DND-41 (cell line): ENCODE measurements around the gene NBR1.

Experiments
- EZH2 ChIP-seq: IDR thresholded peaks from 3 replicates; pipeline ENCODE4 v1.6.1; 2012; ENCODE audit warnings: borderline replicate concordance, low read depth, mild to moderate bottlenecking, moderate library complexity, low read length, inconsistent platforms; ENCODE audit not compliant: severe bottlenecking
- TF ChIP-seq, protein P1 (sequence below): IDR thresholded peaks from 2 replicates; pipeline ENCODE4 v1.5.1; 2012; ENCODE audit warnings: borderline replicate concordance, low read length, moderate library complexity, mild to moderate bottlenecking; ENCODE audit not compliant: poor library complexity, severe bottlenecking; ENCODE audit errors: extremely low read depth

DNA sequence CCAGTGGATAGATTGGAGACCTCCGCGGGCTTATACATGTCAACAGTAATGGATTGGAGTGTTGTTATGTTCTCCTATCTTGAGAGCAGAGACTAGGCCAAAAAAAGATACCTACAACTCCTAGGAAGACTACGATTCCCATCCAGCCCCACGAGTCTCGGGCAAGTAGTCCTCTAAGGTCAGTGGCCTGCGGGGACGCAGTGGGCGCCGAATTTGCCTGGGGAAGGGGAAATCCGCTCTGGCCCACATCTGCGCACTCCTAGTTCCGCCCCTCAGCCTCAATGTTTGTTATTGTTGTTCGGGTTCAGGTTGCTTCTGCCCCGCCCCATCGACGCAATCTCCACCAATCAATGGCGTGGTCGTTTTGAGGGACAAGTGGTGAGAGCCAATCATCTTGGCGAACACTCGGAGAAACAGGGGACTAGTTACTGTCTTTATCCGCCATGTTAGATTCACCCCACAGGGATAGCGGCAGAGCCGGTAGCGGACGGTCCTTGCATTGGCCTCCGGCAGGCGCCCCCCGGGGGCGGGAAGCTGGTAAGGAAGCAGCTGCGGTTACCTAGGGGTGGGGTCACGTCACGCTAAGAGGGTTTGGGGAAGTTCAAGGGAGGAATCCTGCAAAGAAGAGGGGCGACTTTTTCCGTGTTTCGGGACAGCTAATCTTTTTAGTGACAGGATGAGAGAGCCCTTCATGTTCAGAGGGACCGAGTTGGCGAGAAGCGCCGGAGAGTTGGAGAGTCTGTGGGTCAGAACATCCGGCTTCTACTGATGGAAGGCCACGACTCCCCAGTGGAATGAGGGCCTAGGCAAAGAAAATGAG lies at the start of gene NBR1:
- TF ChIP-seq, protein P1, sequence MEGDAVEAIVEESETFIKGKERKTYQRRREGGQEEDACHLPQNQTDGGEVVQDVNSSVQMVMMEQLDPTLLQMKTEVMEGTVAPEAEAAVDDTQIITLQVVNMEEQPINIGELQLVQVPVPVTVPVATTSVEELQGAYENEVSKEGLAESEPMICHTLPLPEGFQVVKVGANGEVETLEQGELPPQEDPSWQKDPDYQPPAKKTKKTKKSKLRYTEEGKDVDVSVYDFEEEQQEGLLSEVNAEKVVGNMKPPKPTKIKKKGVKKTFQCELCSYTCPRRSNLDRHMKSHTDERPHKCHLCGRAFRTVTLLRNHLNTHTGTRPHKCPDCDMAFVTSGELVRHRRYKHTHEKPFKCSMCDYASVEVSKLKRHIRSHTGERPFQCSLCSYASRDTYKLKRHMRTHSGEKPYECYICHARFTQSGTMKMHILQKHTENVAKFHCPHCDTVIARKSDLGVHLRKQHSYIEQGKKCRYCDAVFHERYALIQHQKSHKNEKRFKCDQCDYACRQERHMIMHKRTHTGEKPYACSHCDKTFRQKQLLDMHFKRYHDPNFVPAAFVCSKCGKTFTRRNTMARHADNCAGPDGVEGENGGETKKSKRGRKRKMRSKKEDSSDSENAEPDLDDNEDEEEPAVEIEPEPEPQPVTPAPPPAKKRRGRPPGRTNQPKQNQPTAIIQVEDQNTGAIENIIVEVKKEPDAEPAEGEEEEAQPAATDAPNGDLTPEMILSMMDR = peak; percentile 47
- no peak for TF ChIP-seq EZH2
